Tibial nerve (tissue), 4 donors: Measurements from ENCODE around the gene MUC5B. TPM values are rescaled to one million over a fixed set of nuclear protein-coding genes. Genes with fewer than 3 reads are reported as not detected.

Experiments
- DNase-seq, 2 donors: peaks; one replicate each; pipeline ENCODE4 v3.0.0-alpha.2; 2019; ENCODE audit warnings: low spot score in 2 of 2
- H3K27ac ChIP-seq, 4 donors: fragments of 200-600 bp; sonication (generic) in 3 of 4; one replicate each; pipeline ENCODE4 v1.5.1; 2017 to 2019; ENCODE audit warnings: mild to moderate bottlenecking in 1 of 4
- H3K27me3 ChIP-seq, 2 donors: fragments of 200-600 bp; sonication (generic) in 1 of 2; one replicate each; pipeline versions ENCODE4 v1.5.1 to v1.6.0; 2017 to 2019
- H3K36me3 ChIP-seq, 3 donors: fragments of 200-600 bp; sonication (generic); one replicate each; pipeline ENCODE4 v1.5.1; 2018 to 2019
- H3K4me1 ChIP-seq, 4 donors: fragments of 200-600 bp; sonication (generic) in 3 of 4; one replicate each; pipeline ENCODE4 v1.5.1; 2017 to 2019
- H3K4me3 ChIP-seq, 4 donors: fragments of 200-600 bp; sonication (generic) in 3 of 4; one replicate each; pipeline ENCODE4 v1.5.1; 2017 to 2019; ENCODE audit warnings: mild to moderate bottlenecking in 1 of 4, moderate library complexity in 1 of 4
- H3K9me3 ChIP-seq, 4 donors: fragments of 200-600 bp; sonication (generic) in 3 of 4; one replicate each; pipeline ENCODE4 v1.5.1; 2017 to 2019
- CTCF ChIP-seq, 5 experiments: fragments of 200-600 bp in 3 of 5; fragments of 450-650 bp in 2 of 5; sonication (generic) in 3 of 5; IDR thresholded peaks; one replicate each; pipeline ENCODE4 v1.5.1; 2016 to 2019; ENCODE audit warnings: antibody characterized with exemption in 5 of 5, mild to moderate bottlenecking in 3 of 5, moderate library complexity in 2 of 5
- EP300 ChIP-seq, 2 donors: sonication (generic); formaldehyde crosslinking; IDR thresholded peaks; one replicate each; pipeline ENCODE4 v1.6.1; 2017; ENCODE audit warnings: antibody characterized with exemption in 2 of 2, mild to moderate bottlenecking in 1 of 2
- POLR2A ChIP-seq, 2 donors: fragments of 450-650 bp; IDR thresholded peaks; one replicate each; pipeline ENCODE4 v1.6.1; 2017; ENCODE audit warnings: antibody characterized with exemption in 2 of 2, mild to moderate bottlenecking in 2 of 2, moderate library complexity in 2 of 2
- WGBS, 2 donors: methylation state at CpG; one replicate each; pipeline ENCODE4 v1.1.5; 2018; 5-methylcytosine and 5-hydroxymethylcytosine counted together
- total RNA-seq, 4 donors: library from RNA; depleted of rRNA; stranded (reverse); fragments of >200 nt; gene quantifications; one replicate each; pipeline ENCODE4 v1.1.0, GENCODE V29; 2016

Gene MUC5B
- total RNA-seq, 4 donors from 2014 or later = under 0.01 to 0.22 TPM; not detected in 2

- H3K27me3 ChIP-seq = no peaks in the 10 kb centered on the region
- H3K9me3 ChIP-seq = no peaks in the 10 kb centered on the region
- no peak for TF ChIP-seq CTCF (IDR thresholded peaks at IDR 0.05)
- no peak for TF ChIP-seq EP300 (IDR thresholded peaks at IDR 0.05)
- no peak for TF ChIP-seq POLR2A (IDR thresholded peaks at IDR 0.05)
- peaks cover 0 to 18% (median 0%) of the 10 kb centered on the region in 3 donors for H3K36me3 ChIP-seq
- no peak overlapping the region for H3K4me3 ChIP-seq
- DNase-seq = no peak
- 45 to 52% methylated on average over 10 of the region's 10 CpGs for WGBS, 2 donors
- peaks cover 0 to 97% (median 53%) of the 10 kb centered on the region in 4 donors for H3K4me1 ChIP-seq
- H3K27ac ChIP-seq = peak overlapping the region; percentile 40 to 98 (median 68)
These were observed 81.1 kb downstream of the MUC5B start for GRCh38 chr11:1303973-1304372.

GRCh38 chr11:1304380-1304779 is 81.5 kb downstream of the MUC5B start:
- no peak for DNase-seq

GRCh38 chr11:1305063-1305495 is 82.2 kb downstream of the MUC5B start:
- 85% methylated on average over 13 of the region's 13 CpGs for WGBS, 2 donors
- DNase-seq = no peak
- Histone ChIP-seq H3K27ac (peak overlapping the region; percentile 25 to 98 (median 68)), H3K27me3 (no peaks in the 10 kb centered on the region), H3K9me3 (no peaks in the 10 kb centered on the region), H3K36me3 (peaks cover 0 to 18% (median 0%) of the 10 kb centered on the region in 3 donors), H3K4me3 (no peak overlapping the region), H3K4me1 (peaks cover 0 to 89% (median 47%) of the 10 kb centered on the region in 4 donors)
- TF ChIP-seq POLR2A (IDR thresholded peaks at IDR 0.05) (no peak), CTCF (IDR thresholded peaks at IDR 0.05) (no peak), EP300 (IDR thresholded peaks at IDR 0.05) (no peak)

More at GRCh38 chr11:1304380-1304779, 81.5 kb downstream of the MUC5B start:
- peaks cover 0 to 93% (median 52%) of the 10 kb centered on the region in 4 donors for H3K4me1 ChIP-seq
- no peak overlapping the region for H3K4me3 ChIP-seq
- peak in 1 of 2 donors; percentile 46 for TF ChIP-seq EP300 (IDR thresholded peaks at IDR 0.05)
- no peak for TF ChIP-seq CTCF (IDR thresholded peaks at IDR 0.05)
- TF ChIP-seq POLR2A (IDR thresholded peaks at IDR 0.05) = no peak
- H3K9me3 ChIP-seq = no peaks in the 10 kb centered on the region
- peak overlapping the region; percentile 40 to 98 (median 68) for H3K27ac ChIP-seq
- H3K27me3 ChIP-seq = no peaks in the 10 kb centered on the region
- peaks cover 0 to 18% (median 0%) of the 10 kb centered on the region in 3 donors for H3K36me3 ChIP-seq
- 49 to 60% methylated on average over 14 of the region's 14 CpGs for WGBS, 2 donors

- Histone ChIP-seq H3K36me3 (peaks cover 0 to 17% (median 0%) of the 10 kb centered on the region in 3 donors), H3K4me3 (no peak overlapping the region), H3K4me1 (peaks cover 0 to 89% (median 52%) of the 10 kb centered on the region in 4 donors), H3K27me3 (no peaks in the 10 kb centered on the region), H3K27ac (peak overlapping the region in 3 of 4 donors; percentile 25 to 98 (median 47)), H3K9me3 (no peaks in the 10 kb centered on the region)
- TF ChIP-seq EP300 (IDR thresholded peaks at IDR 0.05) = no peak
- no peak for TF ChIP-seq CTCF (IDR thresholded peaks at IDR 0.05)
- no peak for TF ChIP-seq POLR2A (IDR thresholded peaks at IDR 0.05)
- WGBS, 2 donors = 90 to 93% methylated on average over 25 to 27 of the region's 27 CpGs
- DNase-seq = no peak
These were observed 82.7 kb downstream of the MUC5B start for GRCh38 chr11:1305501-1306056.
